ENCODE data around the gene TRPM1.

TRPM1 gene

DNA sequence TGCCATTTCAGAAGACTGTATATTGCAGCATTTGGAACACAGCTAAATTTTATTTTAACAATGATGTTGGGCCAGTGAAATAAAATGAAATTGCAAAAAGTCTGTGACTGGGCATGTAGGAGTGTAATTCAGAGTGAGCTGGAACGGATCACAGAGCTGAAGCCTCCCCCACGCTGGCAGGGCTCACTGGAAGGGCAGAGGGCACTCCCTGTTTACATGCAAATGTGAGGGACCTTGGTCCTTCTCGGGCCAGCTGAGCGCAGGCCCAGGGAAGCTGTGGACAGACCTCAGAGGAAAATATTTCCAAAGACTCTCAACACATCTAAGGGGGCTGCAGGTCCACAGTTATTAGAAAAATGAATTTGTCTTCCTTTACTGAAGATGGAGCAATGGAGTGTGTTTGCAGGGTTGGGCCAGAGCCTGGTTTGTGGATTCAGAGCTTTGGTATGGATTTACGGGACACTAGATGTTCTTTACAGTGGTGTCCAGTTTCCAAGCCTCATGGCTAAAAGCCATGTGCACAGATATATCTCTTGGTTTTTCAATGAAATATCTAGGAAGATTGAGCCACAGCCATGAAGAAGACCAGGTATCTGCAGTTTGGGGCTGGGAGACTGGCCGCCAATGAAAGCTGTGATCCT, 32.0 kb downstream of the TRPM1 start:
- POLR2A ChIA-PET, result no interaction called here
- CTCF ChIA-PET, result interaction anchor here (0.6 kb wide), 1 partner anchor 64 kb away, joined by 3 read pairs; no protein-coding TSS in a partner anchor
- H3K27ac ChIP-seq (ENCODE audit: extremely low read depth, low read depth, low read length), result no peak overlapping the region
- H3K36me3 ChIP-seq (ENCODE audit: control insufficient read depth in 2 of 2, insufficient read depth in 1 of 2, low read length in 2 of 2), result no peaks in the 10 kb centered on the region
- H3K4me1 ChIP-seq (ENCODE audit: control insufficient read depth, insufficient read depth, low read length), result no peaks in the 10 kb centered on the region
- H3K4me3 ChIP-seq (ENCODE audit: low read depth, low read length), result no peak overlapping the region
- H3K9me3 ChIP-seq (ENCODE audit: control insufficient read depth, insufficient read depth, low read depth, low read length), result no peaks in the 10 kb centered on the region
- TF ChIP-seq ZNF510 (tag by site-specific recombination; IDR thresholded peaks at IDR 0.05; ENCODE audit: insufficient replicate concordance) (no peak), ZBTB48 (tag by site-specific recombination; IDR thresholded peaks at IDR 0.05) (no peak), ZNF585B (tag by site-specific recombination; IDR thresholded peaks at IDR 0.05) (no peak), ZNF596 (tag by site-specific recombination; IDR thresholded peaks at IDR 0.05) (no peak), ZBTB1 (tag by site-specific recombination; IDR thresholded peaks at IDR 0.05) (no peak), YY2 (tag by site-specific recombination; IDR thresholded peaks at IDR 0.05) (no peak), ZNF777 (tag by site-specific recombination; IDR thresholded peaks at IDR 0.05; ENCODE audit: borderline replicate concordance) (no peak), ZNF391 (tag by site-specific recombination; IDR thresholded peaks at IDR 0.05; ENCODE audit: borderline replicate concordance, low read depth) (no peak)
- TF ChIP-seq, protein P1, sequence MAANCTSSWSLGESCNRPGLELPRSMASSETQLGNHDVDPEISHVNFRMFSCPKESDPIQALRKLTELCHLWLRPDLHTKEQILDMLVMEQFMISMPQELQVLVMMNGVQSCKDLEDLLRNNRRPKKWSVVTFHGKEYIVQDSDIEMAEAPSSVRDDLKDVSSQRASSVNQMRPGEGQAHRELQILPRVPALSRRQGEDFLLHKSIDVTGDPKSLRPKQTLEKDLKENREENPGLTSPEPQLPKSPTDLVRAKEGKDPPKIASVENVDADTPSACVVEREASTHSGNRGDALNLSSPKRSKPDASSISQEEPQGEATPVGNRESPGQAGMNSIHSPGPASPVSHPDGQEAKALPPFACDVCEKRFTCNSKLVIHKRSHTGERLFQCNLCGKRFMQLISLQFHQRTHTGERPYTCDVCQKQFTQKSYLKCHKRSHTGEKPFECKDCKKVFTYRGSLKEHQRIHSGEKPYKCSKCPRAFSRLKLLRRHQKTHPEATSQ (tag by site-specific recombination; IDR thresholded peaks at IDR 0.05), result no peak

DNA sequence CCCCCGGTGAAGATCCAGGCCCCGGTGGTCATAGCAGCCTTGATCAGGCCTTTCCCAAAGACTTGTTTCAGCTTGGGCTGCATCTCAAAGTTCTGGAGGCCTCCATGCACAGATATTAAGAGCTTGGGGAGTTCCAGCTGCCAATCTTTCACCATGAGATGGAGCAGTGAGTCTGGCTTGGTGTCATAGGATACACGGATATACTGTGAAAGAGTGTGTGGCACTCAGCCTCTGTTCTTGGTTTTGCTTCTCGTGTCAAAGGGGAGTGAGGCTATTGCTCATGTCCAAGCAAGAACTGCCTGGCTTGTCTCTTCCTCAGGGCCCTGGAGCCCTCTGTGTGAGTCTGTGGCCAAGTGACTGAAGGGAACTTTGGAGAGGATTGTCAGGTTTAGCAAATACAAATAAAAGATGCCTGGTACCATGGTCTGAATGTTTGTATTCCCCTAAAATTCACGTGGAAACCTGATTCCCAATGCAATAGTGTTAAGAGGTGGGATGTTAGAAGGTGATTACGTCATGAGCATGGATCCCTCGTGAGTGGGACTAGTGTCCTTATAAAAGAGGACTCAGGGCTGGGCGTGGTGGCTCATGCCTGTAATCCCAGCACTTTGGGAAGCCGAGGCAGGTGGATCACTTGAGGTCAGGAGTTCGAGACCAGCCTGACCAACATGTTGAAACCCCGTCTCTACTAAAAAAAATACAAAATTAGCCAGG, 33.5 kb downstream of the TRPM1 start:
- CTCF ChIA-PET, result interaction anchor here (0.6 kb wide), 1 partner anchor 22 kb away, joined by 4 read pairs; no protein-coding TSS in a partner anchor
- Histone ChIP-seq H3K9me3 (ENCODE audit: control insufficient read depth, insufficient read depth, low read depth, low read length) (no peaks in the 10 kb centered on the region), H3K36me3 (ENCODE audit: control insufficient read depth in 2 of 2, insufficient read depth in 1 of 2, low read length in 2 of 2) (no peaks in the 10 kb centered on the region), H3K27ac (ENCODE audit: extremely low read depth, low read depth, low read length) (no peak overlapping the region), H3K4me3 (ENCODE audit: low read depth, low read length) (no peak overlapping the region), H3K4me1 (ENCODE audit: control insufficient read depth, insufficient read depth, low read length) (no peaks in the 10 kb centered on the region)
- POLR2A ChIA-PET, result no interaction called here
- no peak for TF ChIP-seq ZNF654 (tag by site-specific recombination; IDR thresholded peaks at IDR 0.05; ENCODE audit: low read depth)
- TF ChIP-seq, protein P2, sequence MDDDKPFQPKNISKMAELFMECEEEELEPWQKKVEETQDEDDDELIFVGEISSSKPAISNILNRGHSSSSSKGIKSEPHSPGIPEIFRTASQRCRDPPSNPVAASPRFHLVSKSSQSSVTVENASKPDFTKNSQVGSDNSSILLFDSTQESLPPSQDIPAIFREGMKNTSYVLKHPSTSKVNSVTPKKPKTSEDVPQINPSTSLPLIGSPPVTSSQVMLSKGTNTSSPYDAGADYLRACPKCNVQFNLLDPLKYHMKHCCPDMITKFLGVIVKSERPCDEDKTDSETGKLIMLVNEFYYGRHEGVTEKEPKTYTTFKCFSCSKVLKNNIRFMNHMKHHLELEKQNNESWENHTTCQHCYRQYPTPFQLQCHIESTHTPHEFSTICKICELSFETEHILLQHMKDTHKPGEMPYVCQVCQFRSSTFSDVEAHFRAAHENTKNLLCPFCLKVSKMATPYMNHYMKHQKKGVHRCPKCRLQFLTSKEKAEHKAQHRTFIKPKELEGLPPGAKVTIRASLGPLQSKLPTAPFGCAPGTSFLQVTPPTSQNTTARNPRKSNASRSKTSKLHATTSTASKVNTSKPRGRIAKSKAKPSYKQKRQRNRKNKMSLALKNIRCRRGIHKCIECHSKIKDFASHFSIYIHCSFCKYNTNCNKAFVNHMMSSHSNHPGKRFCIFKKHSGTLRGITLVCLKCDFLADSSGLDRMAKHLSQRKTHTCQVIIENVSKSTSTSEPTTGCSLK (tag by site-specific recombination; IDR thresholded peaks at IDR 0.05), result no peak
- TF ChIP-seq, protein P3, sequence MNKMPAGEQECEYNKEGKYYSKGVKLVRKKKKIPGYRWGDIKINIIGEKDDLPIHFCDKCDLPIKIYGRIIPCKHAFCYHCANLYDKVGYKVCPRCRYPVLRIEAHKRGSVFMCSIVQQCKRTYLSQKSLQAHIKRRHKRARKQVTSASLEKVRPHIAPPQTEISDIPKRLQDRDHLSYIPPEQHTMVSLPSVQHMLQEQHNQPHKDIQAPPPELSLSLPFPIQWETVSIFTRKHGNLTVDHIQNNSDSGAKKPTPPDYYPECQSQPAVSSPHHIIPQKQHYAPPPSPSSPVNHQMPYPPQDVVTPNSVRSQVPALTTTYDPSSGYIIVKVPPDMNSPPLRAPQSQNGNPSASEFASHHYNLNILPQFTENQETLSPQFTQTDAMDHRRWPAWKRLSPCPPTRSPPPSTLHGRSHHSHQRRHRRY (tag by site-specific recombination; IDR thresholded peaks at IDR 0.05), result no peak
- TF ChIP-seq ZNF658 (tag by site-specific recombination; IDR thresholded peaks at IDR 0.05), result no peak
- TF ChIP-seq ZNF776 (tag by site-specific recombination; IDR thresholded peaks at IDR 0.05; ENCODE audit: borderline replicate concordance), result no peak
- TF ChIP-seq, protein P4, sequence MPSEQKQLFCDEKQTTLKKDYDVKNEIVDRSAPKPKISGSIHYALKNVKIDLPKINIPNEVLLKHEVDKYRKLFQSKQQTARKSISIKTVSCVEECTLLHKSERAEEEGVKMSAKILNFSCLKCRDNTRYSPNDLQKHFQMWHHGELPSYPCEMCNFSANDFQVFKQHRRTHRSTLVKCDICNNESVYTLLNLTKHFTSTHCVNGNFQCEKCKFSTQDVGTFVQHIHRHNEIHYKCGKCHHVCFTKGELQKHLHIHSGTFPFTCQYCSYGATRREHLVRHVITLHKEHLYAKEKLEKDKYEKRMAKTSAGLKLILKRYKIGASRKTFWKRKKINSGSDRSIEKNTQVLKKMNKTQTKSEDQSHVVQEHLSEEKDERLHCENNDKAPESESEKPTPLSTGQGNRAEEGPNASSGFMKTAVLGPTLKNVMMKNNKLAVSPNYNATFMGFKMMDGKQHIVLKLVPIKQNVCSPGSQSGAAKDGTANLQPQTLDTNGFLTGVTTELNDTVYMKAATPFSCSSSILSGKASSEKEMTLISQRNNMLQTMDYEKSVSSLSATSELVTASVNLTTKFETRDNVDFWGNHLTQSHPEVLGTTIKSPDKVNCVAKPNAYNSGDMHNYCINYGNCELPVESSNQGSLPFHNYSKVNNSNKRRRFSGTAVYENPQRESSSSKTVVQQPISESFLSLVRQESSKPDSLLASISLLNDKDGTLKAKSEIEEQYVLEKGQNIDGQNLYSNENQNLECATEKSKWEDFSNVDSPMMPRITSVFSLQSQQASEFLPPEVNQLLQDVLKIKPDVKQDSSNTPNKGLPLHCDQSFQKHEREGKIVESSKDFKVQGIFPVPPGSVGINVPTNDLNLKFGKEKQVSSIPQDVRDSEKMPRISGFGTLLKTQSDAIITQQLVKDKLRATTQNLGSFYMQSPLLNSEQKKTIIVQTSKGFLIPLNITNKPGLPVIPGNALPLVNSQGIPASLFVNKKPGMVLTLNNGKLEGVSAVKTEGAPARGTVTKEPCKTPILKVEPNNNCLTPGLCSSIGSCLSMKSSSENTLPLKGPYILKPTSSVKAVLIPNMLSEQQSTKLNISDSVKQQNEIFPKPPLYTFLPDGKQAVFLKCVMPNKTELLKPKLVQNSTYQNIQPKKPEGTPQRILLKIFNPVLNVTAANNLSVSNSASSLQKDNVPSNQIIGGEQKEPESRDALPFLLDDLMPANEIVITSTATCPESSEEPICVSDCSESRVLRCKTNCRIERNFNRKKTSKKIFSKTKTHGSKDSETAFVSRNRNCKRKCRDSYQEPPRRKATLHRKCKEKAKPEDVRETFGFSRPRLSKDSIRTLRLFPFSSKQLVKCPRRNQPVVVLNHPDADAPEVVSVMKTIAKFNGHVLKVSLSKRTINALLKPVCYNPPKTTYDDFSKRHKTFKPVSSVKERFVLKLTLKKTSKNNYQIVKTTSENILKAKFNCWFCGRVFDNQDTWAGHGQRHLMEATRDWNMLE (tag by site-specific recombination; conservative IDR thresholded peaks at IDR 0.05; ENCODE audit: low read depth), result no peak
- no peak for TF ChIP-seq KLF1 (tag by site-specific recombination; IDR thresholded peaks at IDR 0.05)
- TF ChIP-seq RBAK (tag by site-specific recombination; IDR thresholded peaks at IDR 0.05), result no peak
- TF ChIP-seq SP2 (tag by site-specific recombination; IDR thresholded peaks at IDR 0.05), result no peak
- TF ChIP-seq ZNF24 (tag by site-specific recombination; IDR thresholded peaks at IDR 0.05), result no peak
- no peak for TF ChIP-seq ZNF404 (tag by site-specific recombination; IDR thresholded peaks at IDR 0.05)
- TF ChIP-seq ZNF274 (IDR thresholded peaks at IDR 0.05; ENCODE audit: low read length), result no peak
- TF ChIP-seq ZNF274 (tag by site-specific recombination; IDR thresholded peaks at IDR 0.05; ENCODE audit: borderline replicate concordance), result no peak
- TF ChIP-seq ZNF629 (tag by site-specific recombination; IDR thresholded peaks at IDR 0.05), result no peak
- no peak for TF ChIP-seq ZNF596 (tag by site-specific recombination; IDR thresholded peaks at IDR 0.05)
- TF ChIP-seq ZNF37A (tag by site-specific recombination; IDR thresholded peaks at IDR 0.05), result no peak
- TF ChIP-seq ZBTB8A (tag by site-specific recombination; IDR thresholded peaks at IDR 0.05), result no peak
